NCI-H748 treated with DMSO at 0.1 percent for 48 hours (cell line): Measurements from ENCODE around the gene LPAR4.
"Not testable (repeated sequence)": the region's sequence is repeated elsewhere in the genome, so short reads cannot be mapped to it uniquely, and the experiment has no call there.

ENCODE experiments used
- DNase-seq: peaks from one replicate; lab custom pipeline; 2025; lab: John Stamatoyannopoulos, UW

Gene LPAR4

GRCh38 chrX:78747489-78747888 lies at the start of gene LPAR4:
TSS of gene LPAR4 (plus strand) at chrX:78747720. CDS start at chrX:78754870, 7,150 bp downstream.
- DNase-seq = no peak

- DNase-seq = no peak
These were observed 41.4 kb upstream of the LPAR4 start for GRCh38 chrX:78706071-78706470.

- DNase-seq = no peak
These were observed 39.3 kb upstream of the LPAR4 start for GRCh38 chrX:78708262-78708661.

- DNase-seq = no peak
These were observed 38.7 kb upstream of the LPAR4 start for GRCh38 chrX:78708816-78709215.

- no peak for DNase-seq
These were observed 37.3 kb upstream of the LPAR4 start for GRCh38 chrX:78710171-78710570.

- no peak for DNase-seq
These were observed 35.2 kb upstream of the LPAR4 start for GRCh38 chrX:78712336-78712735.

GRCh38 chrX:78725287-78725686 lies 22.2 kb upstream of the LPAR4 start:
- DNase-seq = no peak

GRCh38 chrX:78746496-78746895 lies 1.0 kb upstream of the LPAR4 start:
- DNase-seq = no peak

GRCh38 chrX:78747971-78748370 lies 451 bp downstream of the LPAR4 start:
- no peak for DNase-seq

- no peak for DNase-seq
These were observed 1.3 kb downstream of the LPAR4 start for GRCh38 chrX:78748846-78749245.

GRCh38 chrX:78753571-78753970 lies 6.1 kb downstream of the LPAR4 start:
- DNase-seq = no peak

GRCh38 chrX:78754917-78755316 lies 7.4 kb downstream of the LPAR4 start:
- no peak for DNase-seq

GRCh38 chrX:78759081-78759480 lies 11.6 kb downstream of the LPAR4 start:
- no peak for DNase-seq

- DNase-seq = no peak
These were observed 21.7 kb downstream of the LPAR4 start for GRCh38 chrX:78769101-78769755.

GRCh38 chrX:78769946-78770345 lies 22.4 kb downstream of the LPAR4 start:
- DNase-seq = no peak

- DNase-seq = no peak
These were observed 49.4 kb downstream of the LPAR4 start for GRCh38 chrX:78796916-78797315.

- no peak for DNase-seq
These were observed 52.6 kb downstream of the LPAR4 start for GRCh38 chrX:78800114-78800513.

GRCh38 chrX:78800694-78801093 lies 53.2 kb downstream of the LPAR4 start:
- no peak for DNase-seq

GRCh38 chrX:78801522-78801921 lies 54.0 kb downstream of the LPAR4 start:
- no peak for DNase-seq

- DNase-seq = not testable (repeated sequence)
These were observed 55.0 kb downstream of the LPAR4 start for GRCh38 chrX:78802526-78802925.
